GM19452 (cell line): ENCODE data around the gene CHD8.
A peak's percentile ranks its signal among the peaks of the same experiment; 100 is the strongest.
"Not testable (repeated sequence)": the region's sequence is repeated elsewhere in the genome, so short reads cannot be mapped to it uniquely, and the experiment has no call there.

Experiments
- ATAC-seq: cut with Tn5 transposase; IDR thresholded peaks from one replicate; pipeline ENCODE4 v1.9.1; 2021; ENCODE audit not compliant: unreplicated experiment

Gene CHD8

GRCh38 chr14:21455912-21456667 lies at the start of gene CHD8:
TSS of gene CHD8 (minus strand) at chr14:21456123. CDS start at chr14:21431643, 24,480 bp downstream.
- peak; percentile 97 for ATAC-seq

- ATAC-seq, result peak; percentile 77
These were observed 49.2 kb upstream of the CHD8 start for GRCh38 chr14:21505012-21505553.

GRCh38 chr14:21503376-21503775 lies 47.5 kb upstream of the CHD8 start:
- no peak for ATAC-seq

- ATAC-seq, result no peak
These were observed 45.6 kb upstream of the CHD8 start for GRCh38 chr14:21501568-21501967.

GRCh38 chr14:21498540-21499526 lies 42.9 kb upstream of the CHD8 start:
- no peak for ATAC-seq

GRCh38 chr14:21496453-21496852 lies 40.5 kb upstream of the CHD8 start:
- ATAC-seq, result no peak

- ATAC-seq, result no peak
These were observed 39.2 kb upstream of the CHD8 start for GRCh38 chr14:21494902-21495762.

- no peak for ATAC-seq
These were observed 30.7 kb upstream of the CHD8 start for GRCh38 chr14:21486640-21487087.

GRCh38 chr14:21476925-21477681 lies 21.2 kb upstream of the CHD8 start, which contains the start of the genes RAB2B and TOX4:
TSS of gene RAB2B (minus strand) at chr14:21476959. CDS start at chr14:21476872, 87 bp downstream.
TSS of gene TOX4 (plus strand) at chr14:21477195. CDS start at chr14:21477279, 84 bp downstream.
- ATAC-seq, result peak; percentile 100

- ATAC-seq, result peak; percentile 23
These were observed 20.6 kb upstream of the CHD8 start for GRCh38 chr14:21476523-21476924.

- no peak for ATAC-seq
These were observed 20.0 kb upstream of the CHD8 start for GRCh38 chr14:21475767-21476522.

- no peak for ATAC-seq
These were observed 11.7 kb upstream of the CHD8 start for GRCh38 chr14:21467616-21468015.

GRCh38 chr14:21455592-21455911 lies 371 bp downstream of the CHD8 start:
- peak; percentile 24 for ATAC-seq

- no peak for ATAC-seq
These were observed 929 bp downstream of the CHD8 start for GRCh38 chr14:21454843-21455544.

GRCh38 chr14:21449899-21450216 lies 6.1 kb downstream of the CHD8 start:
- ATAC-seq, result no peak

GRCh38 chr14:21442657-21443056 lies 13.3 kb downstream of the CHD8 start:
- ATAC-seq, result not testable (repeated sequence)

GRCh38 chr14:21440859-21441258 lies 15.1 kb downstream of the CHD8 start:
- no peak for ATAC-seq

- peak; percentile 97 for ATAC-seq
These were observed 18.6 kb downstream of the CHD8 start for GRCh38 chr14:21437063-21437901.
